SK-N-SH (cell line): ENCODE data around the gene ACTL8. TPM values are rescaled to one million over a fixed set of nuclear protein-coding genes. Genes with fewer than 3 reads are reported as not detected.
A peak's percentile ranks its signal among the peaks of the same experiment; 100 is the strongest.

Experiments used
- CTCF ChIA-PET: fragments of 300-600, 350-600 bp; formaldehyde crosslinking; extraction: SDS; loops from one replicate; lab custom pipeline; 2021; lab: Yijun Ruan, JAX
- POLR2A ChIA-PET: fragments of 350-600 bp; sonication (Branson Sonifier 250); formaldehyde crosslinking; extraction: SDS; loops from one replicate; lab custom pipeline; 2020; ENCODE audit warnings: antibody characterized with exemption, inconsistent platforms; lab: Yijun Ruan, JAX
- DNase-seq: peaks from one replicate; pipeline ENCODE4 v3.0.0; 2012
- H2AFZ ChIP-seq: fragments of 200-600 bp; sonication (generic); 2 replicates; pipeline ENCODE4 v1.8.1; 2016; ENCODE audit warnings: antibody characterized with exemption, mild to moderate bottlenecking, low read depth
- H3F3A ChIP-seq: fragments of 200-600 bp; sonication (generic); replicated peaks from 2 replicates; pipeline ENCODE3; 2016; ENCODE audit warnings: antibody characterized with exemption, mild to moderate bottlenecking; ENCODE audit not compliant: insufficient read depth
- H3K27ac ChIP-seq, 2 experiments: fragments of 200-500 bp in 1 of 2; fragments of 200-600 bp in 1 of 2; sonication (Bioruptor generic) in 1 of 2; sonication (generic), shearing (Covaris generic) in 1 of 2; 2 replicates each; pipeline versions ENCODE4 v1.5.1 to v1.6.1; 2014 to 2016; ENCODE audit warnings: low read depth in 2 of 2, inconsistent platforms in 1 of 2, low read length in 1 of 2, mild to moderate bottlenecking in 1 of 2, mixed read lengths in 1 of 2
- H3K27me3 ChIP-seq: fragments of 200-600 bp; sonication (generic), shearing (Covaris generic); 2 replicates; pipeline ENCODE4 v1.6.1; 2016; ENCODE audit warnings: mixed run types; ENCODE audit not compliant: insufficient read depth
- H3K36me3 ChIP-seq, 2 experiments: fragments of 200-500 bp in 1 of 2; fragments of 200-600 bp in 1 of 2; sonication (Bioruptor generic) in 1 of 2; sonication (generic) in 1 of 2; replicated peaks in 1 of 2; 2 replicates each; pipeline versions ENCODE3 to v1.5.1; 2014 to 2016; ENCODE audit warnings: low read length in 1 of 2, mild to moderate bottlenecking in 1 of 2; ENCODE audit not compliant: insufficient read depth in 2 of 2, control insufficient read depth in 1 of 2
- H3K4me1 ChIP-seq, 2 experiments: fragments of 200-500 bp in 1 of 2; fragments of 200-600 bp in 1 of 2; sonication (Bioruptor generic) in 1 of 2; sonication (generic), shearing (Covaris generic) in 1 of 2; 2 replicates each; pipeline versions ENCODE4 v1.5.1 to v1.6.1; 2014 to 2016; ENCODE audit warnings: low read depth in 1 of 2, low read length in 1 of 2, mixed run types in 1 of 2; ENCODE audit not compliant: insufficient read depth in 2 of 2, control insufficient read depth in 1 of 2
- H3K4me2 ChIP-seq: fragments of 200-600 bp; sonication (generic), shearing (Covaris generic); 2 replicates; pipeline ENCODE4 v1.6.1; 2017; ENCODE audit warnings: mixed run types
- H3K4me3 ChIP-seq, 2 experiments: fragments of 200-500 bp in 1 of 2; fragments of 200-600 bp in 1 of 2; sonication (Bioruptor generic) in 1 of 2; sonication (generic), shearing (Covaris generic) in 1 of 2; 2 replicates each; pipeline versions ENCODE4 v1.5.1 to v1.8.1; 2014 to 2016; ENCODE audit warnings: low read depth in 2 of 2, inconsistent platforms in 1 of 2, low read length in 1 of 2, mild to moderate bottlenecking in 1 of 2, mixed read lengths in 1 of 2, moderate library complexity in 1 of 2
- H3K79me2 ChIP-seq: fragments of 200-600 bp; sonication (generic); 2 replicates; pipeline ENCODE4 v1.8.1; 2017; ENCODE audit warnings: mild to moderate bottlenecking; ENCODE audit not compliant: insufficient read depth
- H3K9ac ChIP-seq: fragments of 200-600 bp; sonication (generic); 2 replicates; pipeline ENCODE4 v1.6.1; 2017; ENCODE audit warnings: mixed run types
- H3K9me2 ChIP-seq: fragments of 200-600 bp; sonication (generic); 2 replicates; pipeline ENCODE4 v1.6.1; 2017; ENCODE audit warnings: mixed run types
- H3K9me3 ChIP-seq: fragments of 200-600 bp; sonication (generic); 2 replicates; pipeline ENCODE4 v1.6.1; 2017; ENCODE audit warnings: mixed run types, mild to moderate bottlenecking, moderate library complexity
- H4K20me1 ChIP-seq: fragments of 200-600 bp; sonication (generic); 2 replicates; pipeline ENCODE4 v1.6.1; 2017; ENCODE audit warnings: mild to moderate bottlenecking, mixed run types; ENCODE audit not compliant: insufficient read depth
- GABPA ChIP-seq: IDR thresholded peaks from 2 replicates; pipeline ENCODE4 v1.4.0; 2012; ENCODE audit warnings: low read depth, mild to moderate bottlenecking
- GATA2 ChIP-seq: sonication (generic); formaldehyde crosslinking; IDR thresholded peaks from 2 replicates; pipeline ENCODE4 v1.5.0; 2020; ENCODE audit warnings: mild to moderate bottlenecking, missing genetic modification reagents
- POLR2AphosphoS5 ChIP-seq: IDR thresholded peaks from 2 replicates; pipeline ENCODE4 v1.6.1; 2012; ENCODE audit warnings: low read depth, low read length
- SIN3A ChIP-seq: IDR thresholded peaks from 2 replicates; pipeline ENCODE4 v1.6.1; 2012; ENCODE audit warnings: low read depth, mild to moderate bottlenecking, low read length, moderate library complexity, borderline replicate concordance
- WGBS: methylation state at CpG from one replicate; pipeline ENCODE4 v1.1.6; 2017; ENCODE audit warnings: low lambda C conversion rate; 5-methylcytosine and 5-hydroxymethylcytosine counted together
- polyA plus RNA-seq, 3 experiments: library from polyadenylated mRNA; depleted of rRNA; stranded (reverse); fragments of >200 nt; gene quantifications; 2 replicates each; pipeline ENCODE4 v1.2.3, GENCODE V29; 2012
- TF ChIP-seq, protein P1 (sequence below): IDR thresholded peaks from 2 replicates; pipeline ENCODE4 v1.6.1; 2012; ENCODE audit warnings: mild to moderate bottlenecking, low read depth, low read length, moderate library complexity
- TF ChIP-seq, protein P2 (sequence below): IDR thresholded peaks from 2 replicates; pipeline ENCODE4; 2012

ACTL8 gene
- polyA plus RNA-seq, 1 of the 3 experiments (the other 2 are of a cell fraction), result 0.05 TPM

DNA sequence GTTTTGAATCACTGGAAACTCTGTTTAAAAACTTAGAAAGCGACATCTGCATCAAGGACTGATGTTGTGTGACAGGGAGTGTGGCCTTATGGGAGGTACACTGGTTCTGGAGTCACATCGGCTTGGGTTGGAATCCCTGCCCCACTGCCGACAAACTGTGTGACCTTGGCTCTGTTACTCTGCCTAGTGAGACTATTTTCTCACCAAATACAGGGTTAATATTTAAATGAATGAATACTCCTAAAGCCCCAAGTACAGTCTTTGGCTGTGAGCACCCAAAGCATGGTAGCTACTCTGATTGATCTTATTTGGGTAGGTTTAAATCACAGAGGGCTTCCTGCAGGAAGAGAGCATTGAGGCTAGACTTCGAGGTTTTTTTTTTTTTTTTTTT lies 102.0 kb downstream of the ACTL8 start:
- ChIA-PET CTCF (interaction anchor here (1.8 kb wide), 1 partner anchor 30 kb away, joined by 5 read pairs; no protein-coding TSS in a partner anchor), POLR2A (no interaction called here)
- no peaks in the 10 kb centered on the region for H3F3A ChIP-seq

DNA sequence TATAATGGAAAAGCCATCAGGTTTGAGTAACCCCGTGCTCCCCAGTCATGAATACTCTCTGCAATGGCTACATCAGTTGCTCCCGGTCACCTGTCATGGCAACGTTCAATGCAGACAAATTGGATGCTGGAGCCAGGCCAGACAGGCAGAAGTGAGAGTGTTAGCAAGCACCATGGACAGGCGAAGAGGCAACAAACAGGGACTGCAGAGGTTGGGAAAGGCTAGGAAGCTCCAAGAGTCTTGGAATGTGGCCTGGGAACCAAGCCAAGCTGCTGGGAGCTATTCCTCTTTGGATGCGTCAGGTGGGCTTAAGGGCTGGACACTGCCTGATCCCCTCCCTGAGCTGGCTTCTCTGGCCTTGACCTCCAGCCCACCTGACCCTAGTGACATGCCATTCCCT lies 102.9 kb downstream of the ACTL8 start:
- Histone ChIP-seq H3K9me2 (no peaks in the 10 kb centered on the region), H4K20me1 (no peaks in the 10 kb centered on the region), H2AFZ (no peak overlapping the region), H3K79me2 (no peaks in the 10 kb centered on the region), H3K4me1 (peaks cover 4 to 7% of the 10 kb centered on the region in 2 experiments; a peak in 3 of 4 replicates), H3K9ac (no peak overlapping the region), H3K27me3 (no peaks in the 10 kb centered on the region), H3K4me2 (no peak overlapping the region), H3F3A (no peaks in the 10 kb centered on the region), H3K36me3 (no peaks in the 10 kb centered on the region), H3K4me3 (no peak overlapping the region), H3K27ac (no peak overlapping the region), H3K9me3 (no peaks in the 10 kb centered on the region)
- WGBS, result 55% methylated on average over 4 of the region's 5 CpGs
- CTCF ChIA-PET, result interaction anchor here (1.1 to 1.8 kb wide), 2 partner anchors 12 to 31 kb away, joined by 3 to 5 read pairs; no protein-coding TSS in a partner anchor
- TF ChIP-seq SIN3A, result no peak
- TF ChIP-seq, protein P1, sequence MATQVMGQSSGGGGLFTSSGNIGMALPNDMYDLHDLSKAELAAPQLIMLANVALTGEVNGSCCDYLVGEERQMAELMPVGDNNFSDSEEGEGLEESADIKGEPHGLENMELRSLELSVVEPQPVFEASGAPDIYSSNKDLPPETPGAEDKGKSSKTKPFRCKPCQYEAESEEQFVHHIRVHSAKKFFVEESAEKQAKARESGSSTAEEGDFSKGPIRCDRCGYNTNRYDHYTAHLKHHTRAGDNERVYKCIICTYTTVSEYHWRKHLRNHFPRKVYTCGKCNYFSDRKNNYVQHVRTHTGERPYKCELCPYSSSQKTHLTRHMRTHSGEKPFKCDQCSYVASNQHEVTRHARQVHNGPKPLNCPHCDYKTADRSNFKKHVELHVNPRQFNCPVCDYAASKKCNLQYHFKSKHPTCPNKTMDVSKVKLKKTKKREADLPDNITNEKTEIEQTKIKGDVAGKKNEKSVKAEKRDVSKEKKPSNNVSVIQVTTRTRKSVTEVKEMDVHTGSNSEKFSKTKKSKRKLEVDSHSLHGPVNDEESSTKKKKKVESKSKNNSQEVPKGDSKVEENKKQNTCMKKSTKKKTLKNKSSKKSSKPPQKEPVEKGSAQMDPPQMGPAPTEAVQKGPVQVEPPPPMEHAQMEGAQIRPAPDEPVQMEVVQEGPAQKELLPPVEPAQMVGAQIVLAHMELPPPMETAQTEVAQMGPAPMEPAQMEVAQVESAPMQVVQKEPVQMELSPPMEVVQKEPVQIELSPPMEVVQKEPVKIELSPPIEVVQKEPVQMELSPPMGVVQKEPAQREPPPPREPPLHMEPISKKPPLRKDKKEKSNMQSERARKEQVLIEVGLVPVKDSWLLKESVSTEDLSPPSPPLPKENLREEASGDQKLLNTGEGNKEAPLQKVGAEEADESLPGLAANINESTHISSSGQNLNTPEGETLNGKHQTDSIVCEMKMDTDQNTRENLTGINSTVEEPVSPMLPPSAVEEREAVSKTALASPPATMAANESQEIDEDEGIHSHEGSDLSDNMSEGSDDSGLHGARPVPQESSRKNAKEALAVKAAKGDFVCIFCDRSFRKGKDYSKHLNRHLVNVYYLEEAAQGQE, result peak; percentile 88
- no peak for DNase-seq
- POLR2A ChIA-PET, result no interaction called here

More for the DNA sequence above, 102.0 kb downstream of the ACTL8 start:
- Histone ChIP-seq H2AFZ (no peak overlapping the region), H3K9me2 (no peaks in the 10 kb centered on the region), H4K20me1 (no peaks in the 10 kb centered on the region), H3K4me2 (no peak overlapping the region), H3K27ac (no peak overlapping the region), H3K4me1 (peaks cover 4 to 7% of the 10 kb centered on the region in 2 experiments; a peak in 3 of 4 replicates), H3K27me3 (no peaks in the 10 kb centered on the region), H3K9ac (no peak overlapping the region), H3K4me3 (no peak overlapping the region), H3K36me3 (no peaks in the 10 kb centered on the region), H3K79me2 (no peaks in the 10 kb centered on the region), H3K9me3 (no peaks in the 10 kb centered on the region)
- 66% methylated on average over 4 of the region's 4 CpGs for WGBS
- no peak for DNase-seq
- TF ChIP-seq GABPA (no peak), POLR2AphosphoS5 (no peak), GATA2 (CRISPR knock-in tag) (no peak)
- TF ChIP-seq, protein P2, sequence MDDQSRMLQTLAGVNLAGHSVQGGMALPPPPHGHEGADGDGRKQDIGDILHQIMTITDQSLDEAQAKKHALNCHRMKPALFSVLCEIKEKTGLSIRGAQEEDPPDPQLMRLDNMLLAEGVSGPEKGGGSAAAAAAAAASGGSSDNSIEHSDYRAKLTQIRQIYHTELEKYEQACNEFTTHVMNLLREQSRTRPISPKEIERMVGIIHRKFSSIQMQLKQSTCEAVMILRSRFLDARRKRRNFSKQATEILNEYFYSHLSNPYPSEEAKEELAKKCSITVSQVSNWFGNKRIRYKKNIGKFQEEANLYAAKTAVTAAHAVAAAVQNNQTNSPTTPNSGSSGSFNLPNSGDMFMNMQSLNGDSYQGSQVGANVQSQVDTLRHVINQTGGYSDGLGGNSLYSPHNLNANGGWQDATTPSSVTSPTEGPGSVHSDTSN, result no peak
